ENCODE results near the gene MCM6. TPM values are rescaled to one million over a fixed set of nuclear protein-coding genes. Genes with fewer than 3 reads are reported as not detected.

MCM6 gene
- total RNA-seq, 2 experiments from 2014 or later, result 31.5 to 34.4 TPM

GRCh38 chr2:135831180-135831812 lies 44.9 kb downstream of the MCM6 start:
- Mint-ChIP-seq H3K36me3 (ENCODE audit: low read depth) (no peaks in the 10 kb centered on the region), H3K4me3 (no peak overlapping the region), H3K9me3 (no peaks in the 10 kb centered on the region), H3K27ac (no peak overlapping the region), H3K27me3 (no peaks in the 10 kb centered on the region), H3K4me1 (ENCODE audit: low read depth) (peaks cover 5% of the 10 kb centered on the region)
- no peaks in the 10 kb centered on the region for H3K27me3 ChIP-seq (ENCODE audit: control insufficient read depth in 1 of 2, insufficient read depth in 2 of 2, low read length in 2 of 2)
- DNase-seq (no peak), ATAC-seq (ENCODE audit: poor library complexity) (no peak)
- H3K4me1 ChIP-seq (ENCODE audit: insufficient read depth, low read length), result no peaks in the 10 kb centered on the region
- POLR2A ChIA-PET, result no interaction called here
- no peak overlapping the region for H3K4me3 ChIP-seq (ENCODE audit: low read length)
- no peak for TF ChIP-seq CTCF (IDR thresholded peaks at IDR 0.05)
- intact Hi-C loops (cut with DNase I, micrococcal nuclease), result no loop called here
- no peak overlapping the region for H3K27ac ChIP-seq (ENCODE audit: low read depth in 1 of 2, low read length in 2 of 2)
- H3K36me3 ChIP-seq (ENCODE audit: insufficient read depth, low read length), result no peaks in the 10 kb centered on the region
- CTCF ChIA-PET, result no interaction called here
- no peaks in the 10 kb centered on the region for H3K9me3 ChIP-seq (ENCODE audit: control insufficient read depth in 1 of 2, insufficient read depth in 1 of 2, low read length in 2 of 2)

GRCh38 chr2:135829378-135830135 lies 46.7 kb downstream of the MCM6 start:
- DNase-seq (no peak), ATAC-seq (ENCODE audit: poor library complexity) (no peak)
- Mint-ChIP-seq H3K27me3 (no peaks in the 10 kb centered on the region), H3K4me1 (ENCODE audit: low read depth) (no peaks in the 10 kb centered on the region), H3K27ac (no peak overlapping the region), H3K9me3 (no peaks in the 10 kb centered on the region), H3K36me3 (ENCODE audit: low read depth) (no peaks in the 10 kb centered on the region), H3K4me3 (no peak overlapping the region)
- ChIA-PET POLR2A (no interaction called here), CTCF (no interaction called here)
- Histone ChIP-seq H3K27ac (ENCODE audit: low read depth in 1 of 2, low read length in 2 of 2) (no peak overlapping the region), H3K4me3 (ENCODE audit: low read length) (no peak overlapping the region), H3K27me3 (ENCODE audit: control insufficient read depth in 1 of 2, insufficient read depth in 2 of 2, low read length in 2 of 2) (no peaks in the 10 kb centered on the region), H3K36me3 (ENCODE audit: insufficient read depth, low read length) (no peaks in the 10 kb centered on the region), H3K4me1 (ENCODE audit: insufficient read depth, low read length) (no peaks in the 10 kb centered on the region), H3K9me3 (ENCODE audit: control insufficient read depth in 1 of 2, insufficient read depth in 1 of 2, low read length in 2 of 2) (no peaks in the 10 kb centered on the region)
- intact Hi-C loops (cut with DNase I, micrococcal nuclease), result no loop called here
- TF ChIP-seq CTCF (IDR thresholded peaks at IDR 0.05), result no peak

GRCh38 chr2:135826544-135826943 lies 49.7 kb downstream of the MCM6 start:
- ChIA-PET CTCF (no interaction called here), POLR2A (no interaction called here)
- no peak for TF ChIP-seq CTCF (IDR thresholded peaks at IDR 0.05)
- DNase-seq (no peak), ATAC-seq (ENCODE audit: poor library complexity) (no peak)
- no peaks in the 10 kb centered on the region for H3K27me3 ChIP-seq (ENCODE audit: control insufficient read depth in 1 of 2, insufficient read depth in 2 of 2, low read length in 2 of 2)
- Mint-ChIP-seq H3K27ac (no peak overlapping the region), H3K4me3 (no peak overlapping the region), H3K4me1 (ENCODE audit: low read depth) (no peaks in the 10 kb centered on the region), H3K36me3 (ENCODE audit: low read depth) (no peaks in the 10 kb centered on the region), H3K27me3 (no peaks in the 10 kb centered on the region), H3K9me3 (peaks cover 7% of the 10 kb centered on the region)
- intact Hi-C loops (cut with DNase I, micrococcal nuclease), result no loop called here
- no peak overlapping the region for H3K27ac ChIP-seq (ENCODE audit: low read depth in 1 of 2, low read length in 2 of 2)
- no peaks in the 10 kb centered on the region for H3K36me3 ChIP-seq (ENCODE audit: insufficient read depth, low read length)
- peaks cover 5 to 11% of the 10 kb centered on the region in 2 experiments for H3K9me3 ChIP-seq (ENCODE audit: control insufficient read depth in 1 of 2, insufficient read depth in 1 of 2, low read length in 2 of 2)
- no peaks in the 10 kb centered on the region for H3K4me1 ChIP-seq (ENCODE audit: insufficient read depth, low read length)
- H3K4me3 ChIP-seq (ENCODE audit: low read length), result no peak overlapping the region
